Stimulated activated CD4-positive, alpha-beta T cell treated with anti-CD3 and anti-CD28 coated beads, Interleukin-15, amount 100 ng/mL, for 1 hour (primary cell): Measurements from ENCODE around the gene MYL7.

Experiments used
- DNase-seq, 2 donors: peaks; one replicate each; pipeline ENCODE4 v3.0.0-alpha.2; 2020; ENCODE audit warnings: low read depth in 1 of 2, low spot score in 1 of 2

Gene MYL7

GRCh38 chr7:44150966-44151941 lies 10.1 kb upstream of the MYL7 start:
- no peak for DNase-seq

- DNase-seq, result no peak
Observed at GRCh38 chr7:44150466-44150832, 9.3 kb upstream of the MYL7 start.

- no peak for DNase-seq
Observed at GRCh38 chr7:44149571-44150465, 8.7 kb upstream of the MYL7 start.

DNA sequence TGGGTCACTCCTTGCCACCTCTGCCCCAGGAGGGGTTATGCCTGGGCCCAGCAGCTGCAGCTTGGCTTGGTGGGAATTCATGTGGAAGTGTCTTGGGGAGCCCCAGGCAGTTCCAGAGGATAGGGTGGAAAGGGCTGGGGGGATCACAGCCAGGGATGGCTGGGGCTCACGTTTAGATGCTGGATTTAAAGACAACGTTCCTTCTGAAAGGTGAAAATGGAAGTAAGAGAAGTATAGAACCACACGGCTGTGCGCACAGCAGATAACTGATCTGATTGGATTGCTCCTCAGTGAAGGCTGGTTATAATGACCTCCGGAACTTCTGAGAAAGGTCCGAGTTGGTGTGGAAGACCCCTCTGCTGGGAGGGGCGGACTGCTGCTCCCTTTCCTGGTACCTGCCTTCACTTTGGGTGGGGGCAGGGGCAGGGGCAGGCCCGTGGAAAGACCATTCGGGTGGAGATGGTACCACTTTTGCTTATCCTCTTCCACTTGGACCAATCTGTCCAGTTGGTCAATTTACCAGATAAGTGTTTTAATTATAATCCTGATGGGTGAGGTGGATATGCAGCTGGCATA lies 7.9 kb upstream of the MYL7 start:
- no peak for DNase-seq

- DNase-seq, result no peak
Observed at GRCh38 chr7:44148166-44148565, 7.0 kb upstream of the MYL7 start.

DNA sequence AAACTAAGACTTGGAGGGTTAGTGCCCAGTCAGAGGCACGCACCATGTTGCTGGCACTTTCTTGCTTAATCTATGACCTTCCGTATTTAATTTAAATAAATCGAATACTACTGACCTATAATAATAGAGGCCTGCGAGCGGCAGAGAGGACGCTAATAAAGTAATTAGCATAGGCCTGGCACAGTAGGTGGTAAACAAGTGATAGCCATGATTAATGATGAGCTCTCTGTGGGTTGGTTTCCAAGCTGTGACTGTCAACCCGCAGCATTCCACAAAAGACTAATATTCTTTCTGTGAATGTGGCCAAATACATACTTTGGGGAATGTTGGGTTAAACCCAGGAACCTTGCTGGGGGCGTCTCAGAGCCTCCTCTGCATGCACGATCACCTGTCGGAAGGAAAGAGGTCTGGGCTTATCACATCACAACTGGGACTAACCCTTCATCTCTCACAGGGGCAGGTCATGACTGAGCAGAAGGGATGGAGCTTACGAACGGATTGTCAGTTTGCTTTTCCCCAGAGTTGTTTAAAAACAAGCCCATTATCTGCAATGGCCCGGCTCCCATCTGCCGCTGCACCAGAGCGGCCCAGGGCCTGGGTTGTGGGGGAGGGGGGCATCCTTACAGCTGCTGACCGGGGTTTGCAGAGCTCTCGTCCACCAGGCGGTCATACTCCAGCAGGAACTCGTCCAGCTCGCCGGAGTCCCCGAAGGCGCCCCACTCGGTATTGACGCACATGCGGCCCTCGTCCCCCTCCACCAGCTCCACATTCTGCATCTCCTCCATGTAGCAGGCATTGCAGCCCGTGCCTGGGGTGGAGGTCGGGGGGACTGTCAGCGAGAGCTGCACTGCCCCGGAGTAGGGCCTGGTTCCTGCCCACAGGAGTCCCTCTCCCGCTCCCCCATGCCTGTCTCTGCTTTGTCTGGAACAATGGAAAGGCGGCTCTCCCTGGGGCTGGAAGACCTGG lies 6.2 kb upstream of the MYL7 start:
- no peak for DNase-seq

DNA sequence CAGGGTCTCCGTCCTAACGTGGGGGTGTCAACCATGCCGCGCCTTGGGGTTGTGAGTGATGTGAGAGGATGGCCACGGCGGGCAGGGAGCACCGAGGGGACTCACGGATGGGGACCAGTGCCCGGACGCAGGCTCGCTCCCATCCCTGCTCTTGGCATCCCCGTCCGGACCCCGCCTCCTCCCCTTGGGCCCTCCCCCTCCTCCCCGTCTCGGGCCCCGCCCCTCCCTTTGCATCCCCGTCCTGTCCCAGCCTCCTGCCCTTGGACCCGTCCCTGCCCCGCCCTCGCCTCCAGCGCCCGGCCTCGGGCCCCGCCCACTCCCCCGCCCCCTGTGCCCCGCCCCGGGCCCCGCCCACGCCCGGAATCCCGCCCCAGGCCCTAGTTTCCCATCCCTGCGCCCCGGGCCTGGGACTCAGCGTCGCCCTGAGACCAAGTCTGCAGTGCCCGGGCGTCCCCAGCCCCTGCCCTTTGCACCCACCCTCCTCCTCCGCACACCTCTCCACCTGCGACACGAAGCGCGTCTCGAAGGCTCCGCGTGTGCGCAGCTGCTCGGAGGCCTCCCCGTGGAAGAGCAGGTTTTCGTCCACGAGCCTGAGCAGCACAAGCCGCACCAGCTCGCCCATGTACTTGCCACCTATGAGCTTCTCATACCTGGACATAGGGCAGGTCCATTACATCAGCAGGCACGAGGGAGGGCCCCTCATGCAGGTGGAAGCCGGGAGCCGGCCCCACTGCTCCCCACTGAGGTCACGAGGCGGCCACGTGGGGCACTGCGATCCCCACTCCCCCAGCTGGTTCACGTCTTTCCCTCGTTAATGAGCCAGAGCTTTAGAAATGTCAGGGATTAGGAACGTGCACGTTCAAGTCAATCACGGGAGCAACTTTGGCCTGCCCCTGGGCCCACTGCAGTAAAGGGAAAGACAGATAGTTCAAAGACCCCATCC lies 5.1 kb upstream of the MYL7 start:
- DNase-seq, result peak in 1 of 2 donors; percentile 49

- peak in 1 of 2 donors; percentile 49 for DNase-seq
Observed at GRCh38 chr7:44145479-44145968, 4.4 kb upstream of the MYL7 start.

DNA sequence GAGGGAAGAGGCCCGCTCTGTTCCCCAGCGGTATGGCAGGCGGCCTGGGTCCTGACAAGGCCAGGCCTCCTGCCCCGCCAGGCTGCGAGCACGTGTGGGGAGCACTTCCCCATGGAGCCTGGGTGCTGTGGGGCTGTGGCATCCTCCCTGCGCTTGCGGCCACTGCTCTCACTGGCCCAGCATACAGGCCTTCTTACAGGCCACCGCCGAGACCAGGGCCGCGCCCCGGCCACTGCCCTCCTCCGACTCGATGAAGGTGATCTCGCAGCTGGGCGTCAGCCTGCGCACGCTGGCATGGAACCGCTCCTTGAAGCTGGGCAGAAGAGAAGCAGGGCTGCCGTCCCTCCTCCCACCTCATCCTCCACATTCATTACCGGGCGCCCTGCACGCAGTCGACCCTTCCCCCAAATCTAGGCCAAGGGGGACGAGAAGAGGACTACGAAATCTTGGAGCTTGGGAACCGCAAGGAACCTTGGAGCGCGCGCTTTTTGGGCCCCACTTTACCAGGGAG lies 3.9 kb upstream of the MYL7 start:
- no peak for DNase-seq

GRCh38 chr7:44144426-44144967 lies 3.4 kb upstream of the MYL7 start:
- no peak for DNase-seq

DNA sequence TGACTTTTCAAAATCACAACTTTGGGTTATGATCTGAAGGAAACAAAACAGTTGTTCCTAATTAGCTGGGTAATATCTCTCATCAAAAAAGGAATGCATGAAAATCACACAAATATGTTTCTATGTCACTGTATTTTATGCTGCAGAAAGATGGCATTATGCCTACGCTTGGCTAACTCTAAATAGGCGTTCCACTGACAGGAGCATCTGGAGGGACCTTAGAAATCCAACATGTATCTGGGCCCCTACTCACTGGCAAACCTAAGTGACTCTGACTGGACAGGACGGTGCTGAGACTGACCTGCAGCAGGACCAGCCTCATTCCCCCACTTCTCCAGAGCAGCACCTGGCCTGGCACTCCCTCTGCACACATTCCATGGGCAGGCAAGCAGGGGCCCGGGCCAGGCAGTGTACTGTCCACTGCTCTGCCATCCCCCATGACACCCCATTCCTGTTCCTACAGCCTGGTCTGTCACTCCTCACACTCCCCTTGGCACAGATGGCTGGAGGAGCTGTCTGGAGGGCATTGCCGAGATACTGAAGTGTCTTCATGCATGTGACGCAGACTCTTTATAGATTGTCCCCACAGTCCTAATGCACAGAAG lies 2.6 kb upstream of the MYL7 start:
- DNase-seq, result no peak

DNA sequence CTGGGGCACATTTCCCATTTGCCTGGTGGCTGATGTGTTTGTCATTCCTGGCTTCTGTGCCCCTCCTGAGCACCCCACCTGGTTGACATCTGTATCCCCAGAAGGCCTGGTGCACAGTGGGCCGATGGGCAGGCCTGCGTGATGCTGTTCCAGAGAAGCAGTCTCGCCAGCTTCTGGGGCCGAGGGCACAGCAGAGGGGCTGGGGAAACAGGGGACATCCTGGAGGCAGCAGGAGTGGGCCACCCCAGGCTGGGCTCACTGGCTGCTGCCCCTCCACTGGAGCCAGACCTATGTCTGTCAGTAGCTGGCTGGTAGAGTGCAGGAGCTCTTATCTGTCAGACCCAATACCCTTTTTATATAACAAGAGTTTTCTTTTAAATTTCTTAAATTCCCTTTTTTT lies 896 bp upstream of the MYL7 start:
- DNase-seq, result no peak

- DNase-seq, result no peak
Observed at GRCh38 chr7:44140341-44140740, 791 bp downstream of the MYL7 start.

- DNase-seq, result no peak
Observed at GRCh38 chr7:44139311-44140010, 1.7 kb downstream of the MYL7 start.

- no peak for DNase-seq
Observed at GRCh38 chr7:44138698-44139097, 2.4 kb downstream of the MYL7 start.

- DNase-seq, result no peak
Observed at GRCh38 chr7:44136731-44137130, 4.4 kb downstream of the MYL7 start.

- no peak for DNase-seq
Observed at GRCh38 chr7:44134943-44135628, 6.0 kb downstream of the MYL7 start.
